Right lobe of liver (tissue), 6 donors: Measurements from ENCODE around the gene WIPF2. TPM values are rescaled to one million over a fixed set of nuclear protein-coding genes. Genes with fewer than 3 reads are reported as not detected.

Experiments
- ATAC-seq, 4 donors: fragments of 200-7000 bp; cut with Tn5 transposase; one replicate each; pipeline ENCODE4 v1.9.1; 2020; ENCODE audit warnings: mild to moderate bottlenecking in 4 of 4, moderate library complexity in 4 of 4
- DNase-seq, 3 donors: peaks; one replicate each; pipeline ENCODE4 v3.0.0-alpha.2; 2020
- H3K27ac ChIP-seq, 3 donors: fragments of 200-600 bp; one replicate each; pipeline ENCODE4 v1.8.0; 2022
- H3K27me3 ChIP-seq, 2 donors: fragments of 200-600 bp; one replicate each; pipeline ENCODE4 v1.8.0; 2022
- H3K36me3 ChIP-seq, 4 donors: fragments of 200-600 bp; sonication (generic) in 1 of 4; one replicate each; pipeline versions ENCODE4 v1.5.1 to v1.8.0; 2017 to 2022; ENCODE audit warnings: control low read depth in 1 of 4
- H3K4me1 ChIP-seq, 4 donors: fragments of 200-600 bp; sonication (generic) in 1 of 4; one replicate each; pipeline versions ENCODE4 v1.5.1 to v1.8.0; 2017 to 2022; ENCODE audit warnings: control low read depth in 1 of 4
- H3K4me3 ChIP-seq, 3 donors: fragments of 200-600 bp; one replicate each; pipeline ENCODE4 v1.8.0; 2022
- H3K9me3 ChIP-seq, 4 donors: fragments of 200-600 bp; sonication (generic) in 1 of 4; one replicate each; pipeline versions ENCODE4 v1.5.1 to v1.8.0; 2017 to 2022; ENCODE audit warnings: control low read depth in 1 of 4
- CTCF ChIP-seq, 4 donors: fragments of 200-600 bp in 3 of 4; fragments of 450-650 bp in 1 of 4; IDR thresholded peaks; one replicate each; pipeline versions ENCODE4 v1.5.1 to v1.8.0; 2016 to 2022; ENCODE audit warnings: antibody characterized with exemption in 4 of 4, mild to moderate bottlenecking in 2 of 4
- POLR2A ChIP-seq: fragments of 450-650 bp; IDR thresholded peaks from one replicate; pipeline ENCODE4 v1.6.1; 2017; ENCODE audit warnings: antibody characterized with exemption, mild to moderate bottlenecking
- WGBS: methylation state at CpG from one replicate; pipeline ENCODE4 v1.1.6; 2018; ENCODE audit warnings: low coverage, low lambda C conversion rate; ENCODE audit not compliant: insufficient coverage; ENCODE audit errors: missing lambda C conversion rate; 5-methylcytosine and 5-hydroxymethylcytosine counted together
- intact Hi-C, 2 donors: fragments of 100-400 bp; cut with DNase I; formaldehyde crosslinking; loops; one replicate each; pipeline versions ENCODE4 v1.11.2 to v1.14.1; 2022
- total RNA-seq, 6 experiments: library from RNA; depleted of rRNA in 2 of 6; stranded (reverse); fragments of >200 nt in 2 of 6; fragmentation: NEBNext Ultra II Directional in 3 of 6; extraction: Animal tissue kit (Norgen Biotek cat#: 25700) in 3 of 6; gene quantifications; one replicate each; pipeline versions ENCODE4 v1.1.0 to v1.2.4, GENCODE V29; 2016 to 2023
- donor health status: DM: no; HTN: yes; CAD: no.
- donor health status: DM: no; HTN: no; CAD: no.
- donor health status: DM: no; HTN: no; CAD: no.
- donor health status: DM: no; HTN: yes; CAD: no.
- donor health status: DM: no; HTN: yes; CAD: no.

WIPF2 gene
- total RNA-seq, 6 experiments from 2014 or later: 7.0 to 12.1 (median 9.0) TPM

GRCh38 chr17:40320756-40321523 lies 101.8 kb downstream of the WIPF2 start:
- WGBS: 18% methylated on average over 2 of the region's 19 CpGs
- Histone ChIP-seq H3K36me3 (no peaks in the 10 kb centered on the region), H3K27me3 (no peaks in the 10 kb centered on the region), H3K4me3 (peak overlapping the region in 1 of 3 donors; percentile 2), H3K27ac (peak overlapping the region; percentile 10 to 77 (median 25)), H3K4me1 (peaks cover 3 to 73% (median 44%) of the 10 kb centered on the region in 4 donors), H3K9me3 (no peaks in the 10 kb centered on the region)
- intact Hi-C loops: no loop called here
- peak in 1 of 3 donors; percentile 58 for DNase-seq
- no peak for ATAC-seq
- TF ChIP-seq CTCF (IDR thresholded peaks at IDR 0.05) (no peak), POLR2A (no peak)

GRCh38 chr17:40321524-40321929 lies 102.4 kb downstream of the WIPF2 start:
- 27% methylated on average over 3 of the region's 4 CpGs for WGBS
- H3K9me3 ChIP-seq: no peaks in the 10 kb centered on the region
- H3K27ac ChIP-seq: peak overlapping the region; percentile 9 to 77 (median 76)
- ATAC-seq (no peak), DNase-seq (peak in 2 of 3 donors; percentile 34 to 52)
- H3K4me3 ChIP-seq: peak overlapping the region in 2 of 3 donors; percentile 15 to 27
- intact Hi-C loops: no loop called here
- H3K4me1 ChIP-seq: peaks cover 3 to 73% (median 44%) of the 10 kb centered on the region in 4 donors
- TF ChIP-seq CTCF (IDR thresholded peaks at IDR 0.05): no peak
- TF ChIP-seq POLR2A: no peak
- H3K36me3 ChIP-seq: no peaks in the 10 kb centered on the region
- H3K27me3 ChIP-seq: no peaks in the 10 kb centered on the region

GRCh38 chr17:40321961-40322357 lies 102.9 kb downstream of the WIPF2 start:
- WGBS: 0% methylated on average over 3 of the region's 4 CpGs
- Histone ChIP-seq H3K27ac (peak overlapping the region; percentile 9 to 77 (median 76)), H3K36me3 (no peaks in the 10 kb centered on the region), H3K27me3 (no peaks in the 10 kb centered on the region), H3K4me1 (peaks cover 4 to 73% (median 45%) of the 10 kb centered on the region in 4 donors), H3K4me3 (peak overlapping the region in 2 of 3 donors; percentile 15 to 27), H3K9me3 (no peaks in the 10 kb centered on the region)
- intact Hi-C loops: no loop called here
- TF ChIP-seq CTCF (IDR thresholded peaks at IDR 0.05) (no peak), POLR2A (no peak)
- ATAC-seq (no peak), DNase-seq (peak in 2 of 3 donors; percentile 29 to 54)

GRCh38 chr17:40322358-40323315 lies 103.5 kb downstream of the WIPF2 start:
- WGBS: 4% methylated on average over 11 of the region's 19 CpGs
- peaks cover 5 to 73% (median 49%) of the 10 kb centered on the region in 4 donors for H3K4me1 ChIP-seq
- H3K36me3 ChIP-seq: no peaks in the 10 kb centered on the region
- H3K27ac ChIP-seq: peak overlapping the region; percentile 9 to 77 (median 76)
- H3K9me3 ChIP-seq: no peaks in the 10 kb centered on the region
- peak overlapping the region in 2 of 3 donors; percentile 15 to 27 for H3K4me3 ChIP-seq
- TF ChIP-seq CTCF (IDR thresholded peaks at IDR 0.05) (no peak), POLR2A (no peak)
- peak; percentile 60 to 77 (median 71) for DNase-seq
- no peaks in the 10 kb centered on the region for H3K27me3 ChIP-seq
- ATAC-seq: peak; percentile 2 to 15 (median 8)
- intact Hi-C loops: no loop called here
